ENCODE measurements around the gene AIFM1.

Gene AIFM1

GRCh38 chrX:130100180-130100579 lies 65.5 kb downstream of the AIFM1 start:
- no peak for TF ChIP-seq CTCF (conservative IDR thresholded peaks at IDR 0.05)
- H3K27ac ChIP-seq = no peak overlapping the region

- H3K27ac ChIP-seq = no peak overlapping the region
- TF ChIP-seq CTCF (conservative IDR thresholded peaks at IDR 0.05) = no peak
These were observed 67.5 kb downstream of the AIFM1 start for GRCh38 chrX:130098210-130098552.

- no peak overlapping the region for H3K27ac ChIP-seq
- TF ChIP-seq CTCF (conservative IDR thresholded peaks at IDR 0.05) = no peak
These were observed 68.0 kb downstream of the AIFM1 start for GRCh38 chrX:130097507-130098209.

GRCh38 chrX:130095249-130096030 lies 70.2 kb downstream of the AIFM1 start:
- no peak overlapping the region for H3K27ac ChIP-seq
- no peak for TF ChIP-seq CTCF (conservative IDR thresholded peaks at IDR 0.05)

GRCh38 chrX:130094696-130095095 lies 70.9 kb downstream of the AIFM1 start:
- no peak overlapping the region for H3K27ac ChIP-seq
- no peak for TF ChIP-seq CTCF (conservative IDR thresholded peaks at IDR 0.05)

GRCh38 chrX:130093271-130093670 lies 72.4 kb downstream of the AIFM1 start:
- no peak for TF ChIP-seq CTCF (conservative IDR thresholded peaks at IDR 0.05)
- no peak overlapping the region for H3K27ac ChIP-seq

GRCh38 chrX:130091980-130092522 lies 73.6 kb downstream of the AIFM1 start:
- no peak overlapping the region for H3K27ac ChIP-seq
- no peak for TF ChIP-seq CTCF (conservative IDR thresholded peaks at IDR 0.05)
